Progenitor cell of endocrine pancreas (in vitro differentiated cells): ENCODE data around the gene TMEM45A. TPM values are rescaled to one million over a fixed set of nuclear protein-coding genes. Genes with fewer than 3 reads are reported as not detected.

ENCODE experiments used
- DNase-seq: peaks from one replicate; pipeline ENCODE4 v3.0.0; 2021; ENCODE audit warnings: low spot score; ENCODE audit not compliant: unreplicated experiment
- H3K27ac Mint-ChIP-seq: 2 replicates; pipeline ENCODE4 v1.8.0; 2021; ENCODE audit warnings: mild to moderate bottlenecking, moderate library complexity, mixed read lengths
- H3K27me3 Mint-ChIP-seq: 2 replicates; pipeline ENCODE4 v1.8.0; 2021; ENCODE audit warnings: mixed read lengths
- H3K36me3 Mint-ChIP-seq: 2 replicates; pipeline ENCODE4 v1.8.0; 2022; ENCODE audit warnings: mixed read lengths; ENCODE audit not compliant: insufficient read depth
- H3K4me1 Mint-ChIP-seq: 2 replicates; pipeline ENCODE4 v1.8.0; 2021; ENCODE audit warnings: low read depth, mixed read lengths
- H3K4me3 Mint-ChIP-seq: 2 replicates; pipeline ENCODE4 v1.8.0; 2021; ENCODE audit warnings: low read depth, mild to moderate bottlenecking, moderate library complexity, mixed read lengths
- H3K9me3 Mint-ChIP-seq: 2 replicates; pipeline ENCODE4 v1.8.0; 2021; ENCODE audit warnings: low read depth, mixed read lengths
- total RNA-seq: library from RNA; stranded (reverse); gene quantifications from 2 replicates; pipeline ENCODE4 v1.2.1, GENCODE V29; 2021
- TF ChIP-seq, protein P1 (sequence below): fragments of 200-600 bp; sonication (generic); IDR thresholded peaks from one replicate; pipeline ENCODE4 v1.5.0; 2021; ENCODE audit warnings: antibody characterized with exemption, mild to moderate bottlenecking; ENCODE audit not compliant: unreplicated experiment

The TMEM45A gene
- total RNA-seq, 1 donor from 2014 or later: 13.6 TPM

DNA sequence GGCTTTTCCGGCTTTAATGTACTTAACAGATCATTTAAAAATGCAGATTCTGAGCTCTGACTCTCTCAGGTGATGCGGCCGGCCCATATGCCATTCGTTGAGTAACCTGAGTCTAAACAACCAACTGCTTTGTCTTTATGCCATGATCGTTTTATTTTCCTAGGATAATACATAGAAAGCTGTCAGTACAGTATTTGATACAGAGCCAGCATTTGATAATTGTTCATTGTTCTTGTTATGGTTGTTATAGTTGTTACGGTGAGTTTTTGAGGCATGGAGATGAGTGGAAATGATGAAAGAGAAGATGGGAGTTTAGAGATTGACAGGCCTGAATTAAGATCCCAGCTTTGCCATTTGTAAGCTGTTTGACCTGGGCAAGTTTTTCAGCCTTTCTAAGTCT is 40.0 kb downstream of the TMEM45A start:
- Mint-ChIP-seq H3K4me1 (peaks cover 4% of the 10 kb centered on the region), H3K9me3 (no peaks in the 10 kb centered on the region), H3K27me3 (no peaks in the 10 kb centered on the region), H3K4me3 (no peak overlapping the region), H3K36me3 (no peaks in the 10 kb centered on the region), H3K27ac (no peak overlapping the region)
- TF ChIP-seq, protein P1, sequence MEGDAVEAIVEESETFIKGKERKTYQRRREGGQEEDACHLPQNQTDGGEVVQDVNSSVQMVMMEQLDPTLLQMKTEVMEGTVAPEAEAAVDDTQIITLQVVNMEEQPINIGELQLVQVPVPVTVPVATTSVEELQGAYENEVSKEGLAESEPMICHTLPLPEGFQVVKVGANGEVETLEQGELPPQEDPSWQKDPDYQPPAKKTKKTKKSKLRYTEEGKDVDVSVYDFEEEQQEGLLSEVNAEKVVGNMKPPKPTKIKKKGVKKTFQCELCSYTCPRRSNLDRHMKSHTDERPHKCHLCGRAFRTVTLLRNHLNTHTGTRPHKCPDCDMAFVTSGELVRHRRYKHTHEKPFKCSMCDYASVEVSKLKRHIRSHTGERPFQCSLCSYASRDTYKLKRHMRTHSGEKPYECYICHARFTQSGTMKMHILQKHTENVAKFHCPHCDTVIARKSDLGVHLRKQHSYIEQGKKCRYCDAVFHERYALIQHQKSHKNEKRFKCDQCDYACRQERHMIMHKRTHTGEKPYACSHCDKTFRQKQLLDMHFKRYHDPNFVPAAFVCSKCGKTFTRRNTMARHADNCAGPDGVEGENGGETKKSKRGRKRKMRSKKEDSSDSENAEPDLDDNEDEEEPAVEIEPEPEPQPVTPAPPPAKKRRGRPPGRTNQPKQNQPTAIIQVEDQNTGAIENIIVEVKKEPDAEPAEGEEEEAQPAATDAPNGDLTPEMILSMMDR: no peak
- DNase-seq: no peak

DNA sequence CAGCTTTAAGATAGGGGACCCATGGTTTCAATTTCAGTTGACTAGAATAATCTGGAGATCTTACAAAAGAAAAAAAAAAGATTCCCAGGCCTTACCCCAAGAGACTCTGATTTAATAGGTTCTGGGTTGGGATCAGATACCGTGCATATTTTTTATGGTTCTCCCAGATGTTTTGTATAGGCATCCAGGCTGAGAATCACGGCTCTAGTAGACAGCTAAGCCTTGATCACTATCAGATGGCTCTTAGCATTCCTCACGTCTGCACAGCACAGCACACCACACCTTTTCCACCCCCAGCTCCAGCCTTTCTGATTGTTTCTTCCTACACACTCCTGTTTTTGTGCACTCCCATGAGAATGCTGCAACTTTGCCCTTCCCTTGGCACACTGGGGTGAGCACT is 40.8 kb downstream of the TMEM45A start:
- no peaks in the 10 kb centered on the region for H3K36me3 Mint-ChIP-seq
- TF ChIP-seq, protein P1: no peak
- no peaks in the 10 kb centered on the region for H3K9me3 Mint-ChIP-seq
- no peaks in the 10 kb centered on the region for H3K27me3 Mint-ChIP-seq
- H3K4me1 Mint-ChIP-seq: peaks cover 5% of the 10 kb centered on the region
- no peak overlapping the region for H3K27ac Mint-ChIP-seq
- no peak overlapping the region for H3K4me3 Mint-ChIP-seq
- no peak for DNase-seq

DNA sequence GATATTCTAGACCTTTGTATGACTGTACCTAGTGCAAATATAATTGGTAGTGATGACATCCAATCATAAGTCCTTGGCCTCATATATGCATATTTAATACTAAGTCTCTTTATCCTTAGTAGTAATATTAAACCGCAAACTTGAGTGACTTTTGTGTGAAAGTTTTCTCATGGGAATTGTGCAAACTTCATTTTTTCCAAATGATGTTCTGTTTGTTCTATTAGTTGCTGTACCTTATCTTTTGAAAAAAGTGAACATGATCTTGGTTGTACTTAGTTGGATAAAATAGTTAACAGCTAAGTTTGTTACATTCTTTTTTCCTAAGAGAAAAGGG is 43.2 kb downstream of the TMEM45A start:
- peaks cover 5% of the 10 kb centered on the region for H3K4me1 Mint-ChIP-seq
- DNase-seq: no peak
- H3K9me3 Mint-ChIP-seq: peaks cover 4% of the 10 kb centered on the region
- H3K4me3 Mint-ChIP-seq: no peak overlapping the region
- TF ChIP-seq, protein P1: no peak
- peaks cover 1% of the 10 kb centered on the region for H3K36me3 Mint-ChIP-seq
- no peak overlapping the region for H3K27ac Mint-ChIP-seq
- no peaks in the 10 kb centered on the region for H3K27me3 Mint-ChIP-seq

DNA sequence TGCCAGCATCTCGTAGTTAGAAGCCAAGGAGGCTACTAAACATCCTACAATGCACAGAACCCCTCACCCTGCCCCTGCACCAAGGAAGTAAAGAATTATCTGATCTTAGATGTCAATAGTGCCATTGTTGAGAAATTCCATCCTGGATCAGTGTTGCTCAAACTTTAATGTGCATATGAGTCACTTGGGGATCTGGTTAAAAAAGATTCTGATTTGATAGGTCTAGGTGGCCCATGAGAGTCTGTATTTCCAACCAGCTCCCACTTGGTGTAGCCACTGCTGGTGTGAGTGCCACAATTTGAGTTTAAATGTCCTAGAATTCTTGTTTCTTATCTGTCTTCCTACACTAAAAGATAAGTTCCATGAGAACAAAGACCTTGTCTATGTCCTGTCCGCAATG is 43.7 kb downstream of the TMEM45A start:
- H3K4me1 Mint-ChIP-seq: peaks cover 5% of the 10 kb centered on the region
- H3K27me3 Mint-ChIP-seq: no peaks in the 10 kb centered on the region
- DNase-seq: no peak
- H3K9me3 Mint-ChIP-seq: peaks cover 7% of the 10 kb centered on the region
- H3K4me3 Mint-ChIP-seq: no peak overlapping the region
- H3K36me3 Mint-ChIP-seq: peaks cover 4% of the 10 kb centered on the region
- no peak overlapping the region for H3K27ac Mint-ChIP-seq
- TF ChIP-seq, protein P1: no peak

DNA sequence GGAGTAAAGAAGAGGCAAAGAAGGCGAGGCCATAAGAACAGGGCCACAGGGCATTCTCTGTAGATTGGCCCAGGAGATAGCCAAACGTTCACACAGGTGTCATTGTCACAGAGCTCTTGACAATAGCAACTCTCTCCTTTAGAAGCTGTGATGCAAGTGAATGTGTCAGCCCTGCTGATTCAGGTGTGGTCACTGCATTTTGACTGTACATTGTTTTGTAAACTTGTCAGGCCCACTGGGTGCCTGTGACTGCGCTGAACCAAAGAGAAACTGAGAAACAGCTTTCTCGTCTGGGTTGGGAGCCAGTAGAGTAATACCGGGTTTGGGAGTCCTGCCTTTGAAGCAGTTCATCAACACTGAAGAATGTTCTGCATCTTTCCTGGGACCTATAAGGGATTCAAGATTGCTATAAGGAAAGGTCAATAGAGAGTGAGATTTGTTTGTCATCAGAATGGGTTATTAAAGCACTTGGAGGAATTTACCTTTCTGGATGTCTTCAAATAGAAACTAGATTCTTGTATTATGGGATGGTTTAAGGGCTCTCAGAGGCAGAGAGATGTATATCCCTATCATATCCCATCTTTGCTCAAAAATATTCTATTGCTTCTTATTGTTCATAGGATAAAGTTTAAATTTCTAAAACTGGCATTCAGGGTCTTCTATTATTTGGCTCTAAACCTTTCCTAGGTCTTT is 45.4 kb downstream of the TMEM45A start:
- no peak overlapping the region for H3K4me3 Mint-ChIP-seq
- H3K27me3 Mint-ChIP-seq: no peaks in the 10 kb centered on the region
- peaks cover 5% of the 10 kb centered on the region for H3K4me1 Mint-ChIP-seq
- no peak overlapping the region for H3K27ac Mint-ChIP-seq
- DNase-seq: no peak
- peaks cover 9% of the 10 kb centered on the region for H3K36me3 Mint-ChIP-seq
- TF ChIP-seq, protein P1: no peak
- peaks cover 15% of the 10 kb centered on the region for H3K9me3 Mint-ChIP-seq
